Ishikawa (cell line): Measurements from ENCODE around the gene RBM44.

Experiments
- CEBPB ChIP-seq: IDR thresholded peaks from 2 replicates; pipeline ENCODE4 v1.6.1; 2012
- CREB1 ChIP-seq: IDR thresholded peaks from 2 replicates; pipeline ENCODE4 v1.6.1; 2012; ENCODE audit warnings: low read depth
- EGR1 ChIP-seq: IDR thresholded peaks from 2 replicates; pipeline ENCODE4 v1.6.1; 2012
- EP300 ChIP-seq: IDR thresholded peaks from 2 replicates; pipeline ENCODE4 v1.6.1; 2012; ENCODE audit warnings: borderline replicate concordance
- FOXM1 ChIP-seq: IDR thresholded peaks from 2 replicates; pipeline ENCODE4 v1.6.1; 2012; ENCODE audit warnings: low read depth, borderline replicate concordance
- MAX ChIP-seq: IDR thresholded peaks from 2 replicates; pipeline ENCODE4 v1.6.1; 2012
- NFIC ChIP-seq: IDR thresholded peaks from 2 replicates; pipeline ENCODE4 v1.6.1; 2012
- RAD21 ChIP-seq: IDR thresholded peaks from 2 replicates; pipeline ENCODE4 v1.6.1; 2012; ENCODE audit warnings: low read depth
- TAF1 ChIP-seq: IDR thresholded peaks from 2 replicates; pipeline ENCODE4 v1.6.1; 2012; ENCODE audit warnings: low read depth, mild to moderate bottlenecking
- TCF12 ChIP-seq: IDR thresholded peaks from 2 replicates; pipeline ENCODE4 v1.6.1; 2012; ENCODE audit warnings: low read depth
- USF1 ChIP-seq: IDR thresholded peaks from 2 replicates; pipeline ENCODE4 v1.6.1; 2012
- TF ChIP-seq, protein P1 (sequence below): IDR thresholded peaks from 2 replicates; pipeline ENCODE4 v1.6.1; 2012; ENCODE audit warnings: low read depth, mild to moderate bottlenecking

GRCh38 chr2:237873421-237873831, 74.8 kb downstream of the RBM44 start:
- no peak for TF ChIP-seq MAX
- TF ChIP-seq, protein P1, sequence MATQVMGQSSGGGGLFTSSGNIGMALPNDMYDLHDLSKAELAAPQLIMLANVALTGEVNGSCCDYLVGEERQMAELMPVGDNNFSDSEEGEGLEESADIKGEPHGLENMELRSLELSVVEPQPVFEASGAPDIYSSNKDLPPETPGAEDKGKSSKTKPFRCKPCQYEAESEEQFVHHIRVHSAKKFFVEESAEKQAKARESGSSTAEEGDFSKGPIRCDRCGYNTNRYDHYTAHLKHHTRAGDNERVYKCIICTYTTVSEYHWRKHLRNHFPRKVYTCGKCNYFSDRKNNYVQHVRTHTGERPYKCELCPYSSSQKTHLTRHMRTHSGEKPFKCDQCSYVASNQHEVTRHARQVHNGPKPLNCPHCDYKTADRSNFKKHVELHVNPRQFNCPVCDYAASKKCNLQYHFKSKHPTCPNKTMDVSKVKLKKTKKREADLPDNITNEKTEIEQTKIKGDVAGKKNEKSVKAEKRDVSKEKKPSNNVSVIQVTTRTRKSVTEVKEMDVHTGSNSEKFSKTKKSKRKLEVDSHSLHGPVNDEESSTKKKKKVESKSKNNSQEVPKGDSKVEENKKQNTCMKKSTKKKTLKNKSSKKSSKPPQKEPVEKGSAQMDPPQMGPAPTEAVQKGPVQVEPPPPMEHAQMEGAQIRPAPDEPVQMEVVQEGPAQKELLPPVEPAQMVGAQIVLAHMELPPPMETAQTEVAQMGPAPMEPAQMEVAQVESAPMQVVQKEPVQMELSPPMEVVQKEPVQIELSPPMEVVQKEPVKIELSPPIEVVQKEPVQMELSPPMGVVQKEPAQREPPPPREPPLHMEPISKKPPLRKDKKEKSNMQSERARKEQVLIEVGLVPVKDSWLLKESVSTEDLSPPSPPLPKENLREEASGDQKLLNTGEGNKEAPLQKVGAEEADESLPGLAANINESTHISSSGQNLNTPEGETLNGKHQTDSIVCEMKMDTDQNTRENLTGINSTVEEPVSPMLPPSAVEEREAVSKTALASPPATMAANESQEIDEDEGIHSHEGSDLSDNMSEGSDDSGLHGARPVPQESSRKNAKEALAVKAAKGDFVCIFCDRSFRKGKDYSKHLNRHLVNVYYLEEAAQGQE: no peak
- no peak for TF ChIP-seq CREB1
- no peak for TF ChIP-seq RAD21
- no peak for TF ChIP-seq NFIC
- no peak for TF ChIP-seq TCF12
- no peak for TF ChIP-seq FOXM1
- TF ChIP-seq EGR1: no peak
- no peak for TF ChIP-seq USF1
- no peak for TF ChIP-seq EP300
- no peak for TF ChIP-seq CEBPB
- TF ChIP-seq TAF1: no peak
